ENCODE data around the gene TNNI3K.

TNNI3K gene

GRCh38 chr1:74334147-74334546 lies 99.0 kb downstream of the TNNI3K start:
- Histone ChIP-seq H3K27ac (no peak overlapping the region), H3K27me3 (ENCODE audit: control insufficient read depth, insufficient read depth, low read length) (no peaks in the 10 kb centered on the region), H3K9me3 (ENCODE audit: control insufficient read depth, low read length) (no peaks in the 10 kb centered on the region), H3K36me3 (ENCODE audit: control insufficient read depth, insufficient read depth, low read length) (no peaks in the 10 kb centered on the region), H3K4me2 (ENCODE audit: low read length) (no peak overlapping the region), H2AFZ (no peak overlapping the region), H3K4me1 (no peaks in the 10 kb centered on the region), H3K9ac (no peak overlapping the region), H3K4me3 (ENCODE audit: low read depth, low read length) (no peak overlapping the region), H3K79me2 (no peaks in the 10 kb centered on the region)
- TF ChIP-seq CTCF (IDR thresholded peaks at IDR 0.05), result no peak

- no peak overlapping the region for H3K4me2 ChIP-seq (ENCODE audit: low read length)
- H3K9ac ChIP-seq, result no peak overlapping the region
- H2AFZ ChIP-seq, result no peak overlapping the region
- no peaks in the 10 kb centered on the region for H3K4me1 ChIP-seq
- no peaks in the 10 kb centered on the region for H3K27me3 ChIP-seq (ENCODE audit: control insufficient read depth, insufficient read depth, low read length)
- no peak for TF ChIP-seq CTCF (IDR thresholded peaks at IDR 0.05)
- H3K36me3 ChIP-seq (ENCODE audit: control insufficient read depth, insufficient read depth, low read length), result no peaks in the 10 kb centered on the region
- no peak overlapping the region for H3K4me3 ChIP-seq (ENCODE audit: low read depth, low read length)
- H3K79me2 ChIP-seq, result no peaks in the 10 kb centered on the region
- no peaks in the 10 kb centered on the region for H3K9me3 ChIP-seq (ENCODE audit: control insufficient read depth, low read length)
- no peak overlapping the region for H3K27ac ChIP-seq
Observed at GRCh38 chr1:74340656-74341055, 105.5 kb downstream of the TNNI3K start.

GRCh38 chr1:74341702-74342339 lies 106.6 kb downstream of the TNNI3K start:
- Histone ChIP-seq H3K4me1 (no peaks in the 10 kb centered on the region), H3K27ac (no peak overlapping the region), H2AFZ (no peak overlapping the region), H3K9me3 (ENCODE audit: control insufficient read depth, low read length) (no peaks in the 10 kb centered on the region), H3K27me3 (ENCODE audit: control insufficient read depth, insufficient read depth, low read length) (no peaks in the 10 kb centered on the region), H3K79me2 (no peaks in the 10 kb centered on the region), H3K4me2 (ENCODE audit: low read length) (no peak overlapping the region), H3K36me3 (ENCODE audit: control insufficient read depth, insufficient read depth, low read length) (no peaks in the 10 kb centered on the region), H3K4me3 (ENCODE audit: low read depth, low read length) (no peak overlapping the region), H3K9ac (no peak overlapping the region)
- no peak for TF ChIP-seq CTCF (IDR thresholded peaks at IDR 0.05)

GRCh38 chr1:74343216-74343615 lies 108.0 kb downstream of the TNNI3K start:
- H3K27ac ChIP-seq, result no peak overlapping the region
- no peaks in the 10 kb centered on the region for H3K27me3 ChIP-seq (ENCODE audit: control insufficient read depth, insufficient read depth, low read length)
- H2AFZ ChIP-seq, result no peak overlapping the region
- no peaks in the 10 kb centered on the region for H3K9me3 ChIP-seq (ENCODE audit: control insufficient read depth, low read length)
- H3K4me2 ChIP-seq (ENCODE audit: low read length), result no peak overlapping the region
- H3K4me3 ChIP-seq (ENCODE audit: low read depth, low read length), result no peak overlapping the region
- H3K9ac ChIP-seq, result no peak overlapping the region
- no peaks in the 10 kb centered on the region for H3K4me1 ChIP-seq
- no peak for TF ChIP-seq CTCF (IDR thresholded peaks at IDR 0.05)
- no peaks in the 10 kb centered on the region for H3K36me3 ChIP-seq (ENCODE audit: control insufficient read depth, insufficient read depth, low read length)
- no peaks in the 10 kb centered on the region for H3K79me2 ChIP-seq

- H3K27me3 ChIP-seq (ENCODE audit: control insufficient read depth, insufficient read depth, low read length), result no peaks in the 10 kb centered on the region
- no peak overlapping the region for H3K4me3 ChIP-seq (ENCODE audit: low read depth, low read length)
- H2AFZ ChIP-seq, result no peak overlapping the region
- H3K9me3 ChIP-seq (ENCODE audit: control insufficient read depth, low read length), result no peaks in the 10 kb centered on the region
- no peak overlapping the region for H3K4me2 ChIP-seq (ENCODE audit: low read length)
- no peak overlapping the region for H3K27ac ChIP-seq
- no peaks in the 10 kb centered on the region for H3K36me3 ChIP-seq (ENCODE audit: control insufficient read depth, insufficient read depth, low read length)
- TF ChIP-seq CTCF (IDR thresholded peaks at IDR 0.05), result no peak
- no peak overlapping the region for H3K9ac ChIP-seq
- H3K79me2 ChIP-seq, result no peaks in the 10 kb centered on the region
- no peaks in the 10 kb centered on the region for H3K4me1 ChIP-seq
Observed at GRCh38 chr1:74344387-74344786, 109.2 kb downstream of the TNNI3K start.
